Right lung (tissue), 10 donors: Measurements from ENCODE around the gene PDXP. TPM values are rescaled to one million over a fixed set of nuclear protein-coding genes. Genes with fewer than 3 reads are reported as not detected.
"Not testable (repeated sequence)": the region's sequence is repeated elsewhere in the genome, so short reads cannot be mapped to it uniquely, and the experiment has no call there.

Source experiments
- DNase-seq, 2 donors: peaks; one replicate each; pipeline ENCODE4 v3.0.0-alpha.2; 2013
- long read RNA-seq, 8 donors: transcript quantifications; one replicate each; lab custom pipeline, GENCODE V29; 2026
- polyA plus RNA-seq, 5 donors: library from polyadenylated mRNA; unstranded; fragments of 120-200 nt; gene quantifications; one replicate each; pipeline versions ENCODE4 v1.2.1 to v1.2.3, GENCODE V29; 2013; ENCODE audit warnings: inconsistent platforms in 1 of 5, low replicate concordance in 1 of 5; ENCODE audit not compliant: insufficient read length in 5 of 5, insufficient read depth in 1 of 5

Gene PDXP, protein sequence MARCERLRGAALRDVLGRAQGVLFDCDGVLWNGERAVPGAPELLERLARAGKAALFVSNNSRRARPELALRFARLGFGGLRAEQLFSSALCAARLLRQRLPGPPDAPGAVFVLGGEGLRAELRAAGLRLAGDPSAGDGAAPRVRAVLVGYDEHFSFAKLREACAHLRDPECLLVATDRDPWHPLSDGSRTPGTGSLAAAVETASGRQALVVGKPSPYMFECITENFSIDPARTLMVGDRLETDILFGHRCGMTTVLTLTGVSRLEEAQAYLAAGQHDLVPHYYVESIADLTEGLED
- polyA plus RNA-seq: 10 to 100 TPM; 10.1 to 15.5 (median 13.2) TPM
- long read RNA-seq, donor 1, transcript PDXP-201 (2 exons, 2,010 nt): major isoform, 8 of 8 reads
- long read RNA-seq, donor 1, partial matches to known transcripts: 0 of 8 reads
- long read RNA-seq, donor 1, other reads (novel, unspliced or antisense): 0 of 8 reads
- long read RNA-seq, donor 2, transcript PDXP-201 (2 exons, 2,010 nt): major isoform, 9 of 9 reads
- long read RNA-seq, donor 2, partial matches to known transcripts: 0 of 9 reads
- long read RNA-seq, donor 2, other reads (novel, unspliced or antisense): 0 of 9 reads
- long read RNA-seq, donor 3, transcript PDXP-201 (2 exons, 2,010 nt): major isoform, 10 of 10 reads
- long read RNA-seq, donor 3, partial matches to known transcripts: 0 of 10 reads
- long read RNA-seq, donor 3, other reads (novel, unspliced or antisense): 0 of 10 reads
- long read RNA-seq, donor 4, partial matches to known transcripts: 0 of 4 reads
- long read RNA-seq, donor 4, other reads (novel, unspliced or antisense): 0 of 4 reads
- long read RNA-seq, donor 5, transcript PDXP-201 (2 exons, 2,010 nt): major isoform, 9 of 9 reads
- long read RNA-seq, donor 5, partial matches to known transcripts: 0 of 9 reads
- long read RNA-seq, donor 5, other reads (novel, unspliced or antisense): 0 of 9 reads
- long read RNA-seq, donor 6, transcript PDXP-201 (2 exons, 2,010 nt): major isoform, 15 of 15 reads
- long read RNA-seq, donor 6, partial matches to known transcripts: 0 of 15 reads
- long read RNA-seq, donor 6, other reads (novel, unspliced or antisense): 0 of 15 reads
- long read RNA-seq, donor 7, transcript PDXP-201 (2 exons, 2,010 nt): major isoform, 14 of 14 reads
- long read RNA-seq, donor 7, partial matches to known transcripts: 0 of 14 reads
- long read RNA-seq, donor 7, other reads (novel, unspliced or antisense): 0 of 14 reads
- long read RNA-seq, donor 8, transcript PDXP-201 (2 exons, 2,010 nt): major isoform, 5 of 5 reads
- long read RNA-seq, donor 8, partial matches to known transcripts: 0 of 5 reads
- long read RNA-seq, donor 8, other reads (novel, unspliced or antisense): 0 of 5 reads

DNA sequence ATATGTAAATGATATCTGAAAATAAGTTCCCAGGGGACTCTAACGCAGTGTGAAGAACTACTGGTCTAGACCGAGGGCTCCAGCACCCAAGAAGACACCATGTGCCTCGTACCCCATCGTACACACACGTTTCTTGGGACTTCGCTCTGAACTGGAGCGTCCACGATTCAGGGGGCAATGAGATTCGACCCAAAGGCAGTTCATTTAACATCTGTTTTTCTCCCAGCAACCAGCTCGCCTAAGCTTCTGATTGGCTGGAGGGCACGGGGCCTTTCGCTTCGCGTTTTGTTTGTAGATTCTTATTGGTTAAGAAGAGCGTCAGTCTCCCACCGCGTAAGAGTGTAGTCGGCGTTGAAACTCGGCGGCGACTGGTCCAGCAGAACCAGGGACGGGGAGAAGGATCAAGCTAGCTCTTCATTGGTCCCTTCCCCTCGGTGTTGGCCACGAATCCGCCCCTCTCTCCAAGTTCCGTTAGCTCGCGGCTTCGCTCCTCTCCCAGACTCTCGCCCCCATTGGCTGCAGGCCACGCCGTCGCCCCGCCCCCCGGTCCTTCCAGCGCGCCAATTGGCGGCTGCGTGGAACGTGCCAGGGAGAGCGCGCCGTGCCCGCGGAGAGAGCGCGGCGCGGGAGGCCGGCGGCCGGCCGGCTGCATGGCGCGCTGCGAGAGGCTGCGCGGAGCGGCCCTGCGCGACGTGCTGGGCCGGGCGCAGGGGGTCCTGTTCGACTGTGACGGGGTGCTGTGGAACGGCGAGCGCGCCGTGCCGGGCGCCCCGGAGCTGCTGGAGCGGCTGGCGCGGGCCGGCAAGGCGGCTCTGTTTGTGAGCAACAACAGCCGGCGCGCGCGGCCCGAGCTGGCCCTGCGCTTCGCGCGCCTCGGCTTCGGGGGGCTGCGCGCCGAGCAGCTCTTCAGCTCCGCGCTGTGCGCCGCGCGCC, at the start of gene PDXP:
Gene PDXP, plus strand, starts transcription at position 591 of the 933 bp plus-strand sequence. Its CDS starts 60 bp downstream, at position 651.
- DNase-seq: peak; percentile 99

DNA sequence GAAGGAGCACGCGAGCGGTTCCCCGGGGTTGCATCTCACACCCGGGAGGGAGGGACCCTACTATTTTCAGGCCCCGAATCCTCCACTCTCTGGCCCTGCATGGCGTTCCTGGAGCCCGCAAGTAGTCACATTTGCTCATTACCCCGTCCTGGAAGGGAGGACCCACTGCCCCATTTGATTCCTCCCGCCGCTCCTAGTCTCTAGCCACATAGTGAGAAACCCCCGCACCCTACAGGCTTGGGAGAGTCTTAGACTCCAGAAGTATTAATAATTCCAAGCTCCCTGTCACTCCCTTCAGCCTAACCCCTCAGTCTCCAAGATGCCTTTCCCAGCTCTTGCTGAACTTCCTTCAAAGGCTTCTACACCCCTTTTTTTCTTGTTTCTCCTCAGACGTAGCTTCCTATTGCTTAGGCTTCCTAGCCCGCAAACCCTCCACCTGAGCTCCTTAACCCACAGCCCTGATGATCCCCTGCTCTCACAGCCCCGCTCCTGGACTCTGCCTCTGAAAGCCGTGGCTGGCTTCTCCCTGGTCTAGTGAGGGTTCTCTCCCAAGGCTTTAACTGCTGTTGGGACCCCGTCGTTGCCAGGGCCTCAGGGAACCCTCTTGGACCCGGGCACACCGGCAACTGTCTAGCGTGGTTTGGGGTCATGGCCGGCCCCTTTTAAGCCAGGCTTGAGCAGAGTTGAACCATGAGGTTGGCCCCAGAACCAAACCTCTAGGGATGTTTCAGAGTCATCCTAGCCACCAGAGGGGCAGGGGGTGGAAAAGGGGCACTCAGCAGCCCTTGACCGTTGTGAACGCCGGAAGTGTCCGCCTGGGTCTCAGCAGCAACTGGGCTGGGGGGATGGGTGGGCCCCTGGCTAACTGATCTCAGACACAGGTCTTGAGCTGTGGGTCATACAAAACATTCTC, 49.0 kb upstream of the PDXP start:
- DNase-seq: no peak

DNA sequence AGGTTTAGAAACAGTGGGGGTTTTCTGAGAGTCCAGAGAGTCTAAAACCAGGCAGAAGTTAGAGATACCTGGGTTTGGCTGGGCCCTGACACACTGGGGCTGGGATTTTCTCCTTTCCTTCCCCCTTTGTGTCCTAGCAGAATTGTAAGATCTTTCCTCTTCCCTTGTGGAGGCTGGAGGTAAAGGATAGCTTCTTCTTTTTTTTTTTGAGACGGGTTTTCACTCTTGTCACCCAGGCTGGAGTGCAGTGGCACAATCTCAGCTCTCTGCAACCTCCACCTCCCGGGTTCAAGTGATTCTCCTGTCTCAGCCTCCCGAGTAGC, 48.4 kb upstream of the PDXP start:
- DNase-seq: not testable (repeated sequence)

DNA sequence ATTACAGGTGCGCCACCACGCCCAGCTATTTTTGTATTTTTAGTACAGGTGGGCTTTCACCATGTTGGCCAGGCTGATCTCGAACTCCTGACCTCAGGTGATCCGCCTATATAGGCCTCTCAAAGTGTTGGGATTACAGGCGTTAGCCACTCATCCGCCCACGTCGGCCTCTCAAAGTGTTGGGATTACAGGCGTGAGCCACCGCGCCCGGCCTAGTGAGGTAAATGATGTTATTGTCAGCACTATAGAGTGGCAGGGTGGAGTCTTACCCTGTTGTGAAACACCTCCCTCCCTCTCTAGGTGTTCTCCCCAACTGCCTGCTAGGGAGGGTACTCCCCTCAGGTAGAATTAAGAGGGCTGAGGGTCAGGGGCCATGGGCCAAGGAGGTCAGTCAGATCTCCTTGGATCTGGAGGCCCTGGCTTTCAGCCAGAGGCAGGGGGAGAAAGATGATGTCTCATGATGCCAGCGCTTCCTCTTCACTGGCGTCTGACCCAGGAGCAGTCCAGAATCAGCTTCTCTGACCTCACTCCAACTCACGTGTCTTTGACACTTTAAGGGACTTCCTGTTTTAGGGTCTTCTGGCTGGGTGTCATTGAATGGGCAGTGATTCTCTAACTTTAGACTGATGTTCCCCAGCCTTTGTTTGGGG, 47.9 kb upstream of the PDXP start:
- DNase-seq: no peak

DNA sequence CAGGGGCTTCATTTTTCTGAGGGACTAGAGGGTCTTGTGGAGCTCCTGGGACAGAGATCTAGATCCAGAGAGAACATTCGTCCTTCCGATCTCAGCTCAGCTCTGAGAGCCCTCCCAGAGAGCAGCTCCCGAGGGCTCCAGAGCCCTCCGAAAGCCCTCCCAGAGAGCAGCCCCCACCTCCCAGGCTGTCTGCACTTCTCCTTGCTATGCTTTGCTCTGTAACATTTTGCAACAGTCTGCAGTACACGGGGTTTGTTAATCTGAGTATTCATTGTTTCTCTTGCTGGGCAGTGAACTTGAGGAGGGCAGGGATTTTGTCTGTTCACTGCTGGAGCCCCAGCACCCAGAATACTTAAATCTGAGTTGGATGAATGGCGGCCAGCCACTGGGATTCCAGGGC, 47.3 kb upstream of the PDXP start:
- DNase-seq: no peak

DNA sequence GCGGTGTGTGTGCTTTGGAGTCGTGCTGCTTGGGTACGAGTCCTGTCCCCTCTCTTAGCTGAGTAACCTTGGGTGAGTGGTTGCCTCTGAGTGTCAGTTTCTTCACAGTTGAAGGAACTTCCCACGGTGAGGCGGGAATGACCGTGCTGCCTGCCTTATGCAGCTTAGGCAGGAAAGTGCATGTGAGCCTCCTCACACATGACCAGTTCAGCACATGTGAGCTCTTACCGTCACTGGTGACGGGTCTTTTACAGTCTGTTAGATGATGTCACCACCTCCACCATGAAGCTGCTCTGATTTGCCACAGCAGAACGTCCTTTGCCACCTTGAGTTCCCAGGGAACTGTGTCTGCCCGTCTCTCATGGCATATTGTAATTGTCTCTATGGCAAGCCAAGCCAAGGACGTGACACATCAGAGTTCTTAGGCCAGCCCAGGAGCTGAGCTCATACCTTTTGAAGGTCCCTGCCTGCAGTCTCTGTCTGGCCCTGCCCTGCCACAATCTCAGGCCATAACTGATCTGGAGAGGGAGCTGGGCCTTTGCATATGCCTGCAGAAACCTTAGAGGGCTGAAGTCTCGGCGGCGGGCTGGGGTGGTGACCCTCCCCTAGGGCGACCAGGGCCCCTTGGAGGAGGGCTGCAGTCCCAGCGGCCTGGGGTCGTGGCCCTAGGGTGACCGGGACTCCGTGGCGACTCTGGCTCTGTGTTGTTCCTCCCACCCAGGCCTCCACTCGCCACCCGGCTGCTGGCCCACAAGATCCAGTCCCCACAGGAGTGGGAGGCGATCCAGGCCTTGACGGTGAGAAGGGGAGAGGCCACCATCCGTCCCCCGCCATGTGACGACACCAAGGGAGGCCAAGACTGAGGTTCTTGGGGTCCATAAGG, 42.1 kb upstream of the PDXP start:
- no peak for DNase-seq

DNA sequence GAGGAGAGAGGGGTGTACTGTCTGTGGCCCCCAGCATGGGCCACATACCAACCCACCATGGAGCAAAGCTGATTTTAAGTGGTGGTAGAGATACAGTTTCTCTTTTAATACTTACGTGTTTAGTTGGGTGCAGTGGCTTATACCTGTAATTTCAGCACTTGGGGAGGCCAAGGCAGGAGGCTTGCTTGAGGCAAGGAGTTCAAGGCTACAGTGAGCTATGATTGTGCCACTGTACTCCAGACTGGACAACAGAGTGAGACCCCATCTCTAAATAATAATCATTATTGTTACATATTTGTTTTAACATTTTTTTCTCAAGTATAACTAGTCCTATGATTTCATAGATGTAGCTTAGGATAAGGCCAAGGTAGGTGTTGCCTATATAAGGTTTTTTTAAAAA, 41.1 kb upstream of the PDXP start:
- no peak for DNase-seq

DNA sequence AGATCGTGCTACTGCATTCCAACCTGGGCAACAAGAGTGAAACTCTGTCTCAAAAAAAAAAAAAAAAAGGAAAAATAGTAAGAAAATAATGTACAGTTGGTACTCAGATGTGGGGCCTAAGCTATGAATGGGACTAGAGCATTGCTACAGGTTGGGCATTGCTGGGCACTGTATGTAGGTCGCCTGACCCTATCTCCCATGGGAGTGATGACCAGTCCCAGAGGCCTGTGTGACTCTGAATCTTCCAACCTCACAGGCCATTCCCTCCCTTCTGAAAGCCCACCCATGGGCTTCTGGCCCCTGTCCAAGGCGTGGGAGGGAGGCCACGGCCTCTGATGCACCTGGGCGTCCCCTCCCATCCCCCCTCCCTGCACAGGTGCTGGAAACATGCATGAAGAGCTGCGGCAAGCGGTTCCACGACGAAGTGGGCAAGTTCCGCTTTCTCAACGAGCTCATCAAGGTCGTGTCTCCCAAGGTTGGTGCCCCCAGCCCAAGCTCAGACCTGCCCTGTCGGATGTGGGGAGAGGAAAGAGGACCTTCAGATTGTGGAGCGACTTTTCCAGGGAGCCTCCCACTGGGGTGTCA, 40.4 kb upstream of the PDXP start:
- DNase-seq: no peak

DNA sequence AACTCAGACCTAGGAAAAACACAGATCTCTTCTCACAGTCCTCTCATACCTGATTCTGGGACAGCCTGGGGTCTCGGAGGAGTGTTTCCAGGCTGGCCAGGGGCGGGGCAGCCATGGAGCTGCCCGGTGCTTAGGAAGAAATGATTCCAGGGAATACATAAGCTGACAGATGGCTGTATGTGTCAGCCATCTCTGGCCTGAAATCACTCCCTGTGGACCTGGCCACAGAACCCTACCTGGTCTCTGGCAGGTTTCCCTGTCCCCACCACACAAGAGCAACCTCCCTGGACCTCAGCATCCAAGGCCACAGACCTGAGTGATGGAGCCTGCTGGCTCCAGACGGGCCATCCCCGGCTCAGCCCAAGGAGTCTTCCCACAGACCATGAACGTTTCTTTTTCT, 39.8 kb upstream of the PDXP start:
- DNase-seq: no peak

DNA sequence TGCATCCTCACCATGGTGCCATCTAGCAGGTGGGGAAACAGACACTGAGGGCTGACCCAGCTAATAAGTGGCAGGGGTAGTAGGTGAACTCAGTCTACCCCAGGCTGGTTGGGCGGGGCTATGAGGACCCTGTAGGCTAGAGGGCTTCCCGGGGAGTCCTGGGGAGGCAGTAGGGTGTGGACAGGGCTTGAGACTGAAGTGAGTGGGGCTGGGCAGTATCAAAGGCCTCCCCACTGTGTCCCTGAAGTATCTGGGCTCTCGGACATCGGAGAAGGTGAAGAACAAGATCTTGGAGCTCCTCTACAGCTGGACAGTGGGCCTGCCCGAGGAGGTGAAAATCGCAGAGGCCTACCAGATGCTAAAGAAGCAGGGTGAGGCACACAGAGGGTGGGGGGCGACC, 38.5 kb upstream of the PDXP start:
- no peak for DNase-seq

DNA sequence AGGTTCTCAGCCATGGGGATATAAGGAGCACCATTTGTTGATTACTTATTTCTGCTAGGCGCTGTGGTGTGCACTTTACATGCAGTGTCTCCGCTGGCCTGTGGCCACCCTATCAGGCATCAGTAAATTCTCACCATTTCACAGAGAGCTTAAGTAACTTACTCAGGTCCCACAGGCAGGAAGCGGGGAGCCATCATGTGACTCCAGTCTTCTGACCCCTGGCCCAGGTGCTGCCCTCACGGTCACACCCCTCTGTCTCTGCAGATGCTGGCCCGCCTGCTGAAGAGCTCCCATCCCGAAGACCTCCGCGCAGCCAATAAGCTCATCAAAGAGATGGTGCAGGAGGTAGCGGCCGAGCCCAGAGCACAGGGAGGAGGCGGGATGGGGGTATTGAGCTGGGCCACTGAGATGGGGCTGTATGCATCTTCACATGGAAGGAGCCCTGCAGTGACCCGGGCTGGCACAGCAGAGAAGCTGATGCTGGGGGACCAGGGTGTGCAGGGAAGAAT, 37.1 kb upstream of the PDXP start:
- no peak for DNase-seq

DNA sequence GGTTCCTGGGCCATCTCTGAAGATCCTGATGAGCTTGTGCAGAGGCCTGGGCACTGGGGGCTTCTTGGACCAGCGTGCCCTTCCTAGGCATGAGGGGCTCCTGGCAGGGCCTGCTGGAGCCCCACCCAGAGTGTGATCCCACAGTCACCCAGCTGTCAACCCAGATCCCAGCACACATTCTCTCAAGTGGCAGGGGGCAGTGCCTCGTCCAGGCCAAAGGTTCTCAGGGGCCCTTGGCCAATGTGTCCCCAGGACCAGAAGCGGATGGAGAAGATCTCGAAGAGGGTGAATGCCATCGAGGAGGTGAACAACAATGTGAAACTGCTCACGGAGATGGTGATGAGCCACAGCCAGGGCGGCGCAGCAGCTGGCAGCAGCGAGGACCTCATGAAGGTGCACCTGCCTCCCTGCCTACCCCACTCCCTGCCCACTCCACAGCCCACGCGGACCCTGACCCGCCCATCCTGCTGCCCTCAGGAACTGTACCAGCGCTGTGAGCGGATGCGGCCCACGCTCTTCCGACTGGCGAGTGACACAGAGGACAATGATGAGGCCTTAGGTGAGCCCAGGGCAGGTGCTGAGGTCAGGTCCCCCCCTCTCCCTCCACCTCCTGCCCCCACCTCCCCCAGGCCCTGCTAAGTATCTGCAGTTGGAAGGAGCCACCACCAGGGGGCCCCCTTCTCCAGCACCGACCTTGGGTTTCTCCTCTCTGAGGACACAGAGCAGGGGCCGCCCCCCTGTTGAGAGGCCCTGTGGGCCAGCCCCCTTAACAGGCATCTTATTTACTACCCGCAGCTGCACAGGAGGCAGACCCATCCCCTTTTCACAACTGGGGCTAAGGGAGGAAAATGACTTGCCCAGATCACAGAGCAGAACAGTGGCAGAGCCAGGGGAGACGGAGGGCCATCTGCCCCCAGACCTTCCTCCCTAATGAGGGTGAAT, 35.2 kb upstream of the PDXP start:
- DNase-seq: no peak

DNA sequence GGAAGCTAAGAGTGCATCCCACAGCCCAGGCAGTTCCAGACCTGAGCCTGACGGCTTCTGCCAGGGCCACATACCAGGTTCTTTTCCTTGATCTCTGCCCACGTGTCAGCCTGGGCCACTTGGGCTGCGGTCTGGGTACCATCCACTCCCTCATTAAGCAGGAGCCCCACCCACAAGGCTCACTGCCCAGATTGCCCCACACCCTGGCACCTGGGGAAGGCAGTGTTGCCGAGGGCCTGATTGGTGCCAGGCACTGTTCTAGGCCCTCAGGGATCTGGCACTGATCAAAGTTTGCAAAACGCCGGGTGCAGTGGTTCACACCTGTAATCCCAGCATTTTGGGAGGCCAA, 34.5 kb upstream of the PDXP start:
- no peak for DNase-seq

DNA sequence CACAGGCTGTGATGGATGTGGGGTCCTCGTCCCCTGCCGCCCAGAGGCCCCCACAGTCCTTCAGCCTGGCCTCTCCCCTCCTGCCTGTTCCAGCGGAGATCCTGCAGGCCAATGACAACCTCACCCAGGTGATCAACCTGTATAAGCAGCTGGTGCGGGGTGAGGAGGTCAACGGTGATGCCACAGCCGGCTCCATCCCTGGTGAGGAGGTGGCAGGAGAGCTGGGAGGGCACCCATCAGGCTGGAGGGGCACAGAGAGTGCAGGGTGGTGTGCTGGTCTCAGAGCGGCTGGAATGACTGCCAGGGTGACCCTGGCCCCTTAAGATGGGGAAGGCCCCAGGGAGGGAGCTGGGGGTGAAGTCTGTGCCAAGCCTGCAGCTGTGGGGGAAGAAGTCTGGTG, 33.6 kb upstream of the PDXP start:
- DNase-seq: no peak

DNA sequence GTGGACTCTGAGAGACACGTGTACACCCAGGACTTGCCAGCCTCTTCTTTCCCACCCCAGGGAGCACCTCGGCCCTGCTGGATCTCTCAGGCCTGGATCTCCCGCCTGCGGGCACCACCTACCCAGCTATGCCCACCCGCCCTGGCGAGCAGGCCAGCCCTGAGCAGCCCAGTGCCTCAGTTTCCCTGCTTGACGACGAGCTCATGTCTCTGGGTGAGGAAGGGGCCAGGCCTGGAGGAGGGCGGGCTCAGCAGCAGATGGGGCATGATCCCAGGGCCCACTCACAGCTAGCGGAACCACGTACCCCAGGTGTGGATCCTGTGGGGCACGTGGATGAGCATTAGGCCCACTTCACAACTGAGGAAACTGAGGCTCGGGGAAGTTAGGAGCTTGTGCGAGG, 32.8 kb upstream of the PDXP start:
- no peak for DNase-seq

DNA sequence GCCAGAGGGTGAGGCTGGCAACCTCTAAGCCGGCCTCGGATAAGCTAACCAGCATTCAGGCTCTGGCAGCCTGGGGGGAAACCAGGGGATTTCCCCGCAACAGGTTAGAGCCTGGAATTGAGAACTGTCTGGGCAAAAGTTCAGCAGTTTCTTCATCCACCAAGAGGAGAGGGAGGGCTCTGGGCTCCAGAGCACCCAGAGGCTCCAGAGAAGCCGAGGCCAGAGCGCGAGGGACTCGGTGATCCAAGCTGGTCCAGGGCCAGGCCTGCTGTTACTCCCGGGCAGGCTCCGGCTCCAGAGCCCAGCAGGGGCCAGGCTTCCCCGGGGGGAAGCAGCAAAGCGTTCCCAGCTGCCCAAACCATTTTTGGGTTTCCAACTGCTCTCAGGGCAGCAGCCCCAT, 32.4 kb upstream of the PDXP start:
- no peak for DNase-seq
